T-helper 22 cell (primary cell): ENCODE data around the gene RNASE7.

Experiments used
- DNase-seq: peaks from one replicate; pipeline ENCODE4 v3.0.0-alpha.2; 2020; ENCODE audit warnings: low read depth

The RNASE7 gene

GRCh38 chr14:21069388-21070082 lies 27.4 kb downstream of the RNASE7 start:
- DNase-seq: no peak

- DNase-seq: no peak
These were observed 28.0 kb downstream of the RNASE7 start, which contains the start of gene ARHGEF40 for GRCh38 chr14:21070083-21070609. Gene ARHGEF40 (plus strand): TSS chr14:21070304. CDS start chr14:21070397, 93 bp downstream.

DNA sequence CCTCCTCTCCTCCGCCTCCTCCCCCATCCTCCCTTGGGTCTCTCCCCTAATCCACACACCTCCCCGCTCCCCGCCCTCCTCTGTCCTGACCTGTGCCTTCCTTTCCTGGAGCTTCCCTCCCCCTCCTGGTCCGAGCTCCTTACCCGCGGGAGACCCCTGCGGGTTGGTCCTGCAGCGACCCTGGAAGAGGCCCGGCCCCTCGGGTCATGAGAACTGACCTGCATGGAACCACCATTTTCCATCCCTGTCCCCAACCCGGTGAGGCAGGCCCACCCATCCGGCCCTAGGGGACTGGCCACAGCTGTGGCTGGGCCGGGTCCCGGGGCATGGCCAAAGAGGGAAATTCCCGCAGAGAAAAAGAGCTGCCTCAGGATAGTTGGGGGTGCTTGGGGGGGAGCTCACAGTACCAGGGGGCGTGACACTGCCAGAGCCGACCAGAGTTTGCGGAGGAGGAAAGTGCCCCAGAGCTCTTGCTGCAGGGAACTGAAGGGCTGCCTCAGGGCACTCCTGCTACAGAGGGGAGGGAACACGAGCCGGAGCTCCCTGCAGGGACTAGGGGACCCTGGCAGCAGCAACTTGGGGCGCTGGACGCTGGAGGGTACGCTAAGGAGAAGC lies 28.6 kb downstream of the RNASE7 start:
- DNase-seq: no peak

GRCh38 chr14:21071225-21072030 lies 29.3 kb downstream of the RNASE7 start:
- no peak for DNase-seq

DNA sequence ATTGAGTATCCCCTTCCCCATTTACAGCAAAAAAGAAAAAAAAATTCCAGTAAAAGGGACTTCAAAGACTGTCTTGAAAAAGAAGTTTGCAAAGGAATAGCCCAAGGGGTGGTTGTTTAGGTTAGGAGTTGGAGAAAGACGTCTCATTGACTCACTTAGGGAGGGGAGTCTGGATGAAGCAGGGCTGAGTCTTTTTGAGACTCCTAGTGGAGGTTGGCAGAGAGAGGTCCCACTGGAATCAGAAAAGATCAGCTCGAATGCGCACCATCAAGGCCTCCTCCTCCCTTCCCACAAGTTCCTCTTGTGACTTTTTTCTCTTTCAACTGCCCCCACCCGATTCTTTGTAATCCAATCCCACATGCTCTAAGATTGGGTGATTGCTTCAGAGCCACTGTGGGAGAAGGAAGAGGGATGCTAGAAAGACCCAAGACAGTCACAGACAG lies 29.9 kb downstream of the RNASE7 start:
- no peak for DNase-seq

DNA sequence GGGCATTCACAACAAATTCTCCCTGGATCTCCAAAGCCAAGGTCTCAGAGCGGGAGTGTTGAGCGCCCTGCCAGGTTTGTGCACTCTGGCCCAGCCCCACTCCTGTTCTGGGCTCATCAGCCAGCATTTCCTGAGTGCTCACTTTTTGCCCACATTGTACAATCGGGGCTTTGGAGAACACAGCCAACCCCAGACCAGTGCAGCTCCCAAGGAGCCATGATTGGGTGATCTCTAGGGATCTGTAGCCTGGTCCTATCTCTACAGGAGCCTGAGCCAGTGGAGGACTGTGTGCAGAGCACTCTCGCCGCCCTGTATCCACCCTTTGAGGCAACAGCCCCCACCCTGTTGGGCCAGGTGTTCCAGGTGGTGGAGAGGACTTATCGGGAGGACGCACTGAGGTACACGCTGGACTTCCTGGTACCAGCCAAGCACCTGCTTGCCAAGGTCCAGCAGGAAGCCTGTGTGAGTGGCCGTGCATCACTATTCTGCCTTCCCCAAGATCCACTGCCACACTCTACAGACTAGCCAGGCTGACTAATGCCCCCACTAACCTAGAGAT lies 30.7 kb downstream of the RNASE7 start:
- DNase-seq: no peak

DNA sequence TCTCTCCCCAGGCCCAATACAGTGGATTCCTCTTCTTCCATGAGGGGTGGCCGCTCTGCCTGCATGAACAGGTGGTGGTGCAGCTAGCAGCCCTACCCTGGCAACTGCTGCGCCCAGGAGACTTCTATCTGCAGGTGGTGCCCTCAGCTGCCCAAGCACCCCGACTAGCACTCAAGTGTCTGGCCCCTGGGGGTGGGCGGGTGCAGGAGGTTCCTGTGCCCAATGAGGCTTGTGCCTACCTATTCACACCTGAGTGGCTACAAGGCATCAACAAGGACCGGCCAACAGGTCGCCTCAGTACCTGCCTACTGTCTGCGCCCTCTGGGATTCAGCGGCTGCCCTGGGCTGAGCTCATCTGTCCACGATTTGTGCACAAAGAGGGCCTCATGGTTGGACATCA lies 31.8 kb downstream of the RNASE7 start:
- DNase-seq: no peak

DNA sequence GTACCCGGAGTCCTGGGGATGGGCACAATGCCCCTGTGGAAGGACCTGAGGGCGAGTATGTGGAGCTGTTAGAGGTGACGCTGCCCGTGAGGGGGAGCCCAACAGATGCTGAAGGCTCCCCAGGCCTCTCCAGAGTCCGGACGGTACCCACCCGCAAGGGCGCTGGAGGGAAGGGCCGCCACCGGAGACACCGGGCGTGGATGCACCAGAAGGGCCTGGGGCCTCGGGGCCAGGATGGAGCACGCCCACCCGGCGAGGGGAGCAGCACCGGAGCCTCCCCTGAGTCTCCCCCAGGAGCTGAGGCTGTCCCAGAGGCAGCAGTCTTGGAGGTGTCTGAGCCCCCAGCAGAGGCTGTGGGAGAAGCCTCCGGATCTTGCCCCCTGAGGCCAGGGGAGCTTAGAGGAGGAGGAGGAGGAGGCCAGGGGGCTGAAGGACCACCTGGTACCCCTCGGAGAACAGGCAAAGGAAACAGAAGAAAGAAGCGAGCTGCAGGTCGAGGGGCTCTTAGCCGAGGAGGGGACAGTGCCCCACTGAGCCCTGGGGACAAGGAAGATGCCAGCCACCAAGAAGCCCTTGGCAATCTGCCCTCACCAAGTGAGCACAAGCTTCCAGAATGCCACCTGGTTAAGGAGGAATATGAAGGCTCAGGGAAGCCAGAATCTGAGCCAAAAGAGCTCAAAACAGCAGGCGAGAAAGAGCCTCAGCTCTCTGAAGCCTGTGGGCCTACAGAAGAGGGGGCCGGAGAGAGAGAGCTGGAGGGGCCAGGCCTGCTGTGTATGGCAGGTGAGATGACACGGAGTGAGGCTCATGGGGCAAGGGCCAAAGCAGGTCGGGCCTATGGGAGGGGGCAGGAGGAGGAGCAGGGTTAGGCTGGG lies 32.5 kb downstream of the RNASE7 start:
- DNase-seq: no peak

- DNase-seq: no peak
These were observed 33.7 kb downstream of the RNASE7 start for GRCh38 chr14:21075719-21076437.

- no peak for DNase-seq
These were observed 35.5 kb downstream of the RNASE7 start for GRCh38 chr14:21077672-21078071.

- DNase-seq: no peak
These were observed 36.1 kb downstream of the RNASE7 start for GRCh38 chr14:21078287-21078686.

DNA sequence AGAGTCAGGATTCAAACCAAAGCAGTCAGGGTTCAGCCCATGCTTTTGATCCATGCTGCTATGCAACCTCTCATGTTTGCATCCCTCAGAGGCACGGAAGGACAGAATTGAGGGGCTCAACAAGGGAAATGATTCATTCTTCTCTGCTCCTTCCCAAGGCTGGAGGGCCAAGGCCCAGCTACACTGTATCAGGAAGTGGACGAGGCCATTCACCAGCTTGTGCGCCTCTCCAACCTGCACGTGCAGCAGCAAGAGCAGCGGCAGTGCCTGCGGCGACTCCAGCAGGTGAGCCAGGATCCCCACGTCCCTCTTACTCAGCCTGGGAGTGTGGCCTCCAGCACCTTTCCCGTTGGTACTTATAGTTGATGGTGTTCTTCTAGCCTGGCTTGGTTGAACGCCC lies 36.6 kb downstream of the RNASE7 start:
- no peak for DNase-seq

GRCh38 chr14:21081521-21082142 lies 39.5 kb downstream of the RNASE7 start:
- DNase-seq: no peak

DNA sequence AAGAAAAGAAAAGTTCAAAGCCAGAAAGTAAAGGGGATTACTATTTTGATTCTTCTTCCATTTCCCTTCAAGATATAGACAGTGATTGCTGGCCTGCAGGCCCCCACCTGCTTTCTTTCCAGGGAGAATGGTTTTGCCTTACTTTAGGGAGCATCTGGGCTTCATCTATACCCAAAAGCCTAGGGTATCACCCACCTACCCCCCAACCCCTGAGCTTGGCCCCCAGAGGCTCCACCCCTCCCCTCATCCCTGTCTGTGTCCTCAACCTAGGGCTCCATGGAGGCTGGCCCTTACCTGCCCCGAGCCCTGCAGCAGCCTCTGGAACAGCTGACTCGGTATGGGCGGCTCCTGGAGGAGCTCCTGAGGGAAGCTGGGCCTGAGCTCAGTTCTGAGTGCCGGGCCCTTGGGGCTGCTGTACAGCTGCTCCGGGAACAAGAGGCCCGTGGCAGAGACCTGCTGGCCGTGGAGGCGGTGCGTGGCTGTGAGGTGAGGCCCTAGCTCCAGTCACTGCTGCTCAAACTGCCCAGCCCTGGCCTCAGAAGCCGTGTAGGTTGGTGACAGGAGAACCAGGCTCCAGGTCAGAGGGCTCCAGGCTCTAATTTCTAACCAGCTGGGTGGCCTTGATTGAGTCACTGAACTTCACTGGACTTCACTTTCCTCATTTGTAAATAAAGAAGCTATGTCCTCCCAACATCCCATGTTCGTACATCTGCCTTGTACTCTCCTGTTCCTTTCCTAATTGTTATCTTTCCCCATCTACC lies 41.6 kb downstream of the RNASE7 start:
- no peak for DNase-seq

DNA sequence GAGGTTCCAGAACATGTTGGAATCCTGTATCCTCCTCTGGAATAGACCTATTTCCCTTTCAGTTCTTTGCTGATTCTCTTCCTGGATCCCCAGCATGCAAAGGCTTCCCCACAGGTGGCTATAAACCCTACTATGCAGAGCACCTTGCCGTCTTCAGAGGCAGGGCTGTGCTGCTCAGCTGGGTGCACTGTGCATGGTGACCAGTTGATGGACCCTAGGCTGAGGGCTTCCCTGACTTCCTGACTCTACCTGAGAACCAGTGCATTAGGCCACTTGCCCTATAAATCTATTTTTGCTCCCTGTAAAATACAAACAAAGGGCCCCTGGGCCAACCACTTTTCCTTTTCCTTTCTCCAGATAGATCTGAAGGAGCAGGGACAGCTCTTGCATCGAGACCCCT lies 42.2 kb downstream of the RNASE7 start:
- DNase-seq: no peak

GRCh38 chr14:21084998-21085853 lies 43.1 kb downstream of the RNASE7 start:
- DNase-seq: no peak

DNA sequence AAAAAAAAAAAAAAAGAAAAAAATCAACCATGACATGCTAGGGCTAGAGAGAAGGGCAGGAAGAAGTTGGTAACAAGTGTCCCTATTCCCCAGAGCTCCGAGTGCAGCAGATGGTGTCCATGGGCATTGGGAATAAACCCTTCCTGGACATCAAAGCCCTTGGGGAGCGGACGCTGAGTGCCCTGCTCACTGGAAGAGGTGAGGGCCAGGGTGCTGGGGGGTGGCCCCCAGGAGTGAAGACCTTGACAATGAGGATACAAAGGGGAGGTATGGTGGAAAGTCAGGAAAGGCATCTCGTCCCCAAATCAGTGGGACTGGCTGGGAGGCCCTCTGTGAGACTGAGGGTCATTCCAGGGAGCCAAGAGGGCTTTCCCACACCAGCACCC lies 44.7 kb downstream of the RNASE7 start:
- no peak for DNase-seq

- DNase-seq: peak; percentile 86
These were observed 45.3 kb downstream of the RNASE7 start for GRCh38 chr14:21087294-21088091.
